Globus pallidus (tissue), 1 donor: ENCODE results near the gene FAM107B.

Experiments
- DNase-seq: peaks from one replicate; pipeline ENCODE4 v3.0.0-alpha.2; 2015; ENCODE audit warnings: low spot score

The FAM107B gene

GRCh38 chr10:14533295-14533694 lies 241.4 kb downstream of the FAM107B start:
- DNase-seq = no peak

- DNase-seq = no peak
These were observed 242.0 kb downstream of the FAM107B start for GRCh38 chr10:14532473-14533251.

GRCh38 chr10:14531974-14532373 lies 242.7 kb downstream of the FAM107B start:
- DNase-seq = no peak

- DNase-seq = no peak
These were observed 244.2 kb downstream of the FAM107B start for GRCh38 chr10:14530465-14530864.

GRCh38 chr10:14529351-14529750 lies 245.3 kb downstream of the FAM107B start:
- DNase-seq = no peak

- no peak for DNase-seq
These were observed 246.2 kb downstream of the FAM107B start for GRCh38 chr10:14528450-14528849.

GRCh38 chr10:14527915-14528314 lies 246.8 kb downstream of the FAM107B start:
- no peak for DNase-seq

- DNase-seq = no peak
These were observed 247.4 kb downstream of the FAM107B start for GRCh38 chr10:14527134-14527844.

GRCh38 chr10:14526326-14526725 lies 248.4 kb downstream of the FAM107B start:
- DNase-seq = no peak

- DNase-seq = no peak
These were observed 249.9 kb downstream of the FAM107B start for GRCh38 chr10:14524691-14525324.

- no peak for DNase-seq
These were observed 251.4 kb downstream of the FAM107B start for GRCh38 chr10:14523286-14523685.

- no peak for DNase-seq
These were observed 254.9 kb downstream of the FAM107B start for GRCh38 chr10:14519785-14520184.

- no peak for DNase-seq
These were observed 256.5 kb downstream of the FAM107B start for GRCh38 chr10:14518149-14518548.

- DNase-seq = no peak
These were observed 261.6 kb downstream of the FAM107B start for GRCh38 chr10:14513123-14513522.

GRCh38 chr10:14510346-14510745 lies 264.4 kb downstream of the FAM107B start:
- no peak for DNase-seq

- DNase-seq = no peak
These were observed 266.0 kb downstream of the FAM107B start for GRCh38 chr10:14508725-14509124.

- DNase-seq = no peak
These were observed 266.9 kb downstream of the FAM107B start for GRCh38 chr10:14507781-14508180.

GRCh38 chr10:14507176-14507575 lies 267.5 kb downstream of the FAM107B start:
- no peak for DNase-seq

GRCh38 chr10:14502431-14502830 lies 272.3 kb downstream of the FAM107B start:
- DNase-seq = no peak

- no peak for DNase-seq
These were observed 274.4 kb downstream of the FAM107B start for GRCh38 chr10:14500172-14500765.

GRCh38 chr10:14499601-14499904 lies 275.1 kb downstream of the FAM107B start:
- DNase-seq = no peak

- no peak for DNase-seq
These were observed 276.4 kb downstream of the FAM107B start for GRCh38 chr10:14498326-14498725.

- DNase-seq = no peak
These were observed 282.9 kb downstream of the FAM107B start for GRCh38 chr10:14491811-14492210.
